GM18858 (cell line): ENCODE results near the gene RNF34.
A peak's percentile ranks its signal among the peaks of the same experiment; 100 is the strongest.
"Not testable (repeated sequence)": the region's sequence is repeated elsewhere in the genome, so short reads cannot be mapped to it uniquely, and the experiment has no call there.

Source experiments
- ATAC-seq: cut with Tn5 transposase; IDR thresholded peaks from one replicate; pipeline ENCODE4 v1.9.1; 2021; ENCODE audit not compliant: unreplicated experiment

RNF34 gene

GRCh38 chr12:121399391-121400331 is at the start of gene RNF34:
Gene RNF34, plus strand, starts transcription at chr12:121400118. Its CDS starts 95 bp downstream, at chr12:121400213.
- ATAC-seq = peak; percentile 84

- peak; percentile 95 for ATAC-seq
Observed at GRCh38 chr12:121351820-121352681, 47.9 kb upstream of the RNF34 start, which contains the start of gene ANAPC5. Gene ANAPC5, minus strand, starts transcription at chr12:121352411. Its CDS starts 71 bp downstream, at chr12:121352340.

- no peak for ATAC-seq
Observed at GRCh38 chr12:121352682-121353018, 47.3 kb upstream of the RNF34 start.

GRCh38 chr12:121355818-121356217 is 44.1 kb upstream of the RNF34 start:
- no peak for ATAC-seq

- ATAC-seq = no peak
Observed at GRCh38 chr12:121356657-121357056, 43.3 kb upstream of the RNF34 start.

GRCh38 chr12:121357331-121357730 is 42.6 kb upstream of the RNF34 start:
- no peak for ATAC-seq

- no peak for ATAC-seq
Observed at GRCh38 chr12:121358073-121358472, 41.8 kb upstream of the RNF34 start.

GRCh38 chr12:121364683-121365121 is 35.2 kb upstream of the RNF34 start:
- ATAC-seq = no peak

- no peak for ATAC-seq
Observed at GRCh38 chr12:121365416-121366062, 34.4 kb upstream of the RNF34 start.

- no peak for ATAC-seq
Observed at GRCh38 chr12:121366063-121366459, 33.9 kb upstream of the RNF34 start.

GRCh38 chr12:121371404-121371803 is 28.5 kb upstream of the RNF34 start:
- no peak for ATAC-seq

- ATAC-seq = no peak
Observed at GRCh38 chr12:121373755-121374154, 26.2 kb upstream of the RNF34 start.

- ATAC-seq = not testable (repeated sequence)
Observed at GRCh38 chr12:121374336-121374735, 25.6 kb upstream of the RNF34 start.

GRCh38 chr12:121374945-121375584 is 24.9 kb upstream of the RNF34 start:
- ATAC-seq = not testable (repeated sequence)

GRCh38 chr12:121376754-121377697 is 22.9 kb upstream of the RNF34 start:
- no peak for ATAC-seq

GRCh38 chr12:121378736-121379135 is 21.2 kb upstream of the RNF34 start:
- ATAC-seq = no peak

- ATAC-seq = no peak
Observed at GRCh38 chr12:121379945-121380344, 20.0 kb upstream of the RNF34 start.

- no peak for ATAC-seq
Observed at GRCh38 chr12:121383601-121384021, 16.3 kb upstream of the RNF34 start.

GRCh38 chr12:121384891-121385290 is 15.0 kb upstream of the RNF34 start:
- ATAC-seq = not testable (repeated sequence)
